Endodermal cell (in vitro differentiated cells): ENCODE measurements around the gene VPS13D. TPM values are rescaled to one million over a fixed set of nuclear protein-coding genes. Genes with fewer than 3 reads are reported as not detected.
"Not testable (repeated sequence)": the region's sequence is repeated elsewhere in the genome, so short reads cannot be mapped to it uniquely, and the experiment has no call there.

ENCODE experiments used
- DNase-seq: peaks from one replicate; pipeline ENCODE4 v3.0.0-alpha.2; 2017
- H3K27ac ChIP-seq: 2 replicates; pipeline ENCODE4 v1.5.1; 2013; ENCODE audit warnings: mild to moderate bottlenecking, low read depth, low read length, moderate library complexity
- H3K27me3 ChIP-seq: 2 replicates; pipeline ENCODE4 v1.6.1; 2013; ENCODE audit warnings: mild to moderate bottlenecking, low read length, moderate library complexity; ENCODE audit not compliant: insufficient read depth, control insufficient read depth, poor library complexity, severe bottlenecking
- H3K36me3 ChIP-seq: 2 replicates; pipeline ENCODE4 v1.7.0; 2013; ENCODE audit warnings: mild to moderate bottlenecking, low read length, moderate library complexity; ENCODE audit not compliant: control insufficient read depth, insufficient read depth
- H3K4me1 ChIP-seq: one replicate; pipeline ENCODE4 v1.7.0; 2013; ENCODE audit warnings: low read length; ENCODE audit not compliant: control insufficient read depth, insufficient read depth
- H3K4me3 ChIP-seq: 2 replicates; pipeline ENCODE4 v1.5.1; 2013; ENCODE audit warnings: mild to moderate bottlenecking, low read length, moderate library complexity
- H3K9ac ChIP-seq: 2 replicates; pipeline ENCODE4 v1.6.1; 2013; ENCODE audit warnings: mild to moderate bottlenecking, low read length, moderate library complexity; ENCODE audit not compliant: poor library complexity, severe bottlenecking; ENCODE audit errors: extremely low read depth
- H3K9me3 ChIP-seq: 2 replicates; pipeline ENCODE4 v1.6.1; 2013; ENCODE audit warnings: mild to moderate bottlenecking, low read length, moderate library complexity; ENCODE audit not compliant: control insufficient read depth
- H3K27ac Mint-ChIP-seq: 2 replicates; pipeline ENCODE4 v1.8.0; 2020; ENCODE audit warnings: mixed read lengths
- H3K27me3 Mint-ChIP-seq: 2 replicates; pipeline ENCODE4 v1.8.0; 2021; ENCODE audit warnings: mild to moderate bottlenecking, mixed read lengths; ENCODE audit not compliant: insufficient read depth
- H3K36me3 Mint-ChIP-seq: 2 replicates; pipeline ENCODE4 v1.8.0; 2020; ENCODE audit warnings: low read depth, mixed read lengths
- H3K4me1 Mint-ChIP-seq: 2 replicates; pipeline ENCODE4 v1.8.0; 2020; ENCODE audit warnings: mixed read lengths
- H3K4me3 Mint-ChIP-seq: 2 replicates; pipeline ENCODE4 v1.8.0; 2020; ENCODE audit warnings: mild to moderate bottlenecking, moderate library complexity, mixed read lengths
- H3K9me3 Mint-ChIP-seq: 2 replicates; pipeline ENCODE4 v1.8.0; 2020; ENCODE audit warnings: mild to moderate bottlenecking, mixed read lengths
- WGBS, 2 experiments: methylation state at CpG; one replicate each; pipeline versions ENCODE4 v1.1.5 to v1.1.7; 2013; ENCODE audit warnings: missing lambda C conversion rate in 2 of 2, mixed read lengths in 1 of 2; ENCODE audit not compliant: insufficient coverage in 1 of 2, insufficient read length in 1 of 2; 5-methylcytosine and 5-hydroxymethylcytosine counted together
- total RNA-seq, 2 donors: library from RNA; stranded (reverse); fragmentation: NEBNext Ultra II Directional in 1 of 2; extraction: Animal tissue kit (Norgen Biotek cat#: 25700) in 1 of 2; gene quantifications; 2 replicates in 1 of 2; 3 replicates in 1 of 2; pipeline ENCODE4 v1.2.1, GENCODE V29; 2021
- TF ChIP-seq, protein P1 (sequence below): fragments of 200-600 bp; sonication (generic); conservative IDR thresholded peaks from 2 replicates; pipeline ENCODE4 v1.5.0; 2021; ENCODE audit warnings: antibody characterized with exemption, mild to moderate bottlenecking

The VPS13D gene
- total RNA-seq, 2 donors from 2014 or later, result 32.5 to 36.7 TPM

GRCh38 chr1:12320486-12320885 lies 90.7 kb downstream of the VPS13D start:
- Histone ChIP-seq H3K9ac (no peak overlapping the region), H3K9me3 (no peaks in the 10 kb centered on the region), H3K4me3 (no peak overlapping the region), H3K36me3 (peaks cover 27% of the 10 kb centered on the region), H3K4me1 (no peaks in the 10 kb centered on the region), H3K27ac (no peak overlapping the region), H3K27me3 (no peaks in the 10 kb centered on the region)
- no peaks in the 10 kb centered on the region for H3K27me3 Mint-ChIP-seq
- TF ChIP-seq, protein P1, sequence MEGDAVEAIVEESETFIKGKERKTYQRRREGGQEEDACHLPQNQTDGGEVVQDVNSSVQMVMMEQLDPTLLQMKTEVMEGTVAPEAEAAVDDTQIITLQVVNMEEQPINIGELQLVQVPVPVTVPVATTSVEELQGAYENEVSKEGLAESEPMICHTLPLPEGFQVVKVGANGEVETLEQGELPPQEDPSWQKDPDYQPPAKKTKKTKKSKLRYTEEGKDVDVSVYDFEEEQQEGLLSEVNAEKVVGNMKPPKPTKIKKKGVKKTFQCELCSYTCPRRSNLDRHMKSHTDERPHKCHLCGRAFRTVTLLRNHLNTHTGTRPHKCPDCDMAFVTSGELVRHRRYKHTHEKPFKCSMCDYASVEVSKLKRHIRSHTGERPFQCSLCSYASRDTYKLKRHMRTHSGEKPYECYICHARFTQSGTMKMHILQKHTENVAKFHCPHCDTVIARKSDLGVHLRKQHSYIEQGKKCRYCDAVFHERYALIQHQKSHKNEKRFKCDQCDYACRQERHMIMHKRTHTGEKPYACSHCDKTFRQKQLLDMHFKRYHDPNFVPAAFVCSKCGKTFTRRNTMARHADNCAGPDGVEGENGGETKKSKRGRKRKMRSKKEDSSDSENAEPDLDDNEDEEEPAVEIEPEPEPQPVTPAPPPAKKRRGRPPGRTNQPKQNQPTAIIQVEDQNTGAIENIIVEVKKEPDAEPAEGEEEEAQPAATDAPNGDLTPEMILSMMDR, result no peak
- H3K4me3 Mint-ChIP-seq, result no peak overlapping the region
- no peak overlapping the region for H3K27ac Mint-ChIP-seq
- 91 to 94% methylated on average over 1 to 2 of the region's 2 CpGs for WGBS, 2 experiments
- H3K36me3 Mint-ChIP-seq, result peaks cover 35% of the 10 kb centered on the region
- H3K9me3 Mint-ChIP-seq, result no peaks in the 10 kb centered on the region
- DNase-seq, result no peak
- H3K4me1 Mint-ChIP-seq, result peaks cover 4% of the 10 kb centered on the region

DNA sequence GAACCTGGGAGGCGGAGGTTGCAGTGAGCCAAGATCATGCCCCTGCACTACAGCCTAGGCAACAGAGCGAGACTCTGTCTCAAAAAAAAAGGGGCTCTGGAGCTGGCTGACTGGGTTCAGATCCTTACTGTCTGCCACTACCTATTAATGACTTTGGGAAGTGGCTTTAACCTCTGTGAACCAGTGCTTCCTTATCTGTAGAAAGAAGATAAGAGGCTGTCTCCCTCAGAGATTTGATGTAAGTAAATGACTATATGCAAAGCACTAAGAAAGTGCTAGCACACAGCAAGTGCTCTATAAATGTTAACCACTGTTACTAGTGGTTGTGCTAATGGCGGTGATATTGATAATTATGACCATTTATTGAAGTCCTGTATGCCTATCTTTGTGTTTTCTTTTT lies 94.6 kb downstream of the VPS13D start:
- Mint-ChIP-seq H3K27me3 (no peaks in the 10 kb centered on the region), H3K27ac (no peak overlapping the region), H3K36me3 (peaks cover 41% of the 10 kb centered on the region), H3K4me1 (peaks cover 6% of the 10 kb centered on the region), H3K4me3 (no peak overlapping the region), H3K9me3 (no peaks in the 10 kb centered on the region)
- DNase-seq, result no peak
- 83 to 87% methylated on average over 3 of the region's 3 CpGs for WGBS, 2 experiments
- TF ChIP-seq, protein P1, result no peak
- H3K4me3 ChIP-seq, result no peak overlapping the region
- H3K36me3 ChIP-seq, result peaks cover 30% of the 10 kb centered on the region
- H3K9ac ChIP-seq, result no peak overlapping the region
- no peaks in the 10 kb centered on the region for H3K9me3 ChIP-seq
- no peaks in the 10 kb centered on the region for H3K27me3 ChIP-seq
- no peak overlapping the region for H3K27ac ChIP-seq
- no peaks in the 10 kb centered on the region for H3K4me1 ChIP-seq

DNA sequence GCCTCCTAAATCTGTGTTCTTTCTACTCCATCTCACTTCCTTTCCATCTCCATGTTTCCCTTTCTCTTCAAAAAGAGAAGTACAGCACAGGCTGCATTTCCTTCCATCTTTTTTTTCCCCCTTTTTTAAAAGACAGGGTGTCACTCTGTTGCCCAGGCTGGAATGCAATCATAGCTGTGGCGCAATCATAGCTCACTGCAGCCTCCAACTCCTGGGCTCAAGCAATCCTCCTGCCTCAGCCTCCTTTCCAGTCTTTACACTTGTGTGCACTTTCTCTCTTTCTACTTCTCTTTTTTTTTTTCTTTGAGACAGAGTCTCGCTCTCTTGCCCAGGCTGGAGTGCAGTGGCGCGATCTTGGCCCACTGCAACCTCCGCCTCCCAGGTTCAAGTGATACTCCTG lies 95.1 kb downstream of the VPS13D start:
- H3K9me3 Mint-ChIP-seq, DNase-seq, H3K27me3 Mint-ChIP-seq, H3K4me3 Mint-ChIP-seq, H3K27ac Mint-ChIP-seq, H3K9me3 ChIP-seq, H3K9ac ChIP-seq, H3K4me1 Mint-ChIP-seq, H3K27ac ChIP-seq, H3K27me3 ChIP-seq, H3K4me1 ChIP-seq, H3K4me3 ChIP-seq: not testable (repeated sequence)
- H3K36me3 Mint-ChIP-seq, result peaks cover 40% of the 10 kb centered on the region
- peaks cover 30% of the 10 kb centered on the region for H3K36me3 ChIP-seq
- 95 to 100% methylated on average over 5 of the region's 5 CpGs for WGBS, 2 experiments

GRCh38 chr1:12326986-12327385 lies 97.2 kb downstream of the VPS13D start:
- no peak for DNase-seq
- Histone ChIP-seq H3K27ac (no peak overlapping the region), H3K36me3 (peaks cover 44% of the 10 kb centered on the region), H3K4me1 (no peaks in the 10 kb centered on the region), H3K4me3 (no peak overlapping the region), H3K9me3 (no peaks in the 10 kb centered on the region), H3K9ac (no peak overlapping the region), H3K27me3 (no peaks in the 10 kb centered on the region)
- WGBS, 2 experiments, result 84 to 100% methylated on average over 1 to 4 of the region's 5 CpGs
- Mint-ChIP-seq H3K4me3 (no peak overlapping the region), H3K36me3 (peaks cover 41% of the 10 kb centered on the region), H3K27ac (no peak overlapping the region), H3K9me3 (no peaks in the 10 kb centered on the region), H3K4me1 (peaks cover 6% of the 10 kb centered on the region), H3K27me3 (no peaks in the 10 kb centered on the region)
- TF ChIP-seq, protein P1, result no peak
